ENCODE results near the gene DGKB.

- TF ChIP-seq CHD2 (IDR thresholded peaks at IDR 0.05; ENCODE audit: low read length) (no peak), KDM1A (IDR thresholded peaks at IDR 0.05; ENCODE audit: borderline replicate concordance, low read length) (no peak), POLR2AphosphoS5 (IDR thresholded peaks at IDR 0.05; ENCODE audit: low read depth, low read length) (no peak), CTCF (IDR thresholded peaks at IDR 0.05; ENCODE audit: control extremely low read depth in 1 of 3, insufficient read depth in 1 of 3, low read depth in 1 of 3, low read length in 3 of 3) (no peak), EZH2 (IDR thresholded peaks at IDR 0.05; ENCODE audit: low read depth, low read length, severe bottlenecking) (no peak), EP300 (IDR thresholded peaks at IDR 0.05; ENCODE audit: borderline replicate concordance in 1 of 2, low read depth in 2 of 2, low read length in 2 of 2) (no peak), SIN3A (conservative IDR thresholded peaks at IDR 0.05 in 1 of 2, IDR thresholded peaks at IDR 0.05 in 1 of 2; ENCODE audit: low read depth in 1 of 2, low read length in 2 of 2) (no peak), RAD21 (IDR thresholded peaks at IDR 0.05 in 1 of 2, conservative IDR thresholded peaks at IDR 0.05 in 1 of 2; ENCODE audit: low read depth in 2 of 2, low read length in 2 of 2) (no peak), ZNF274 (IDR thresholded peaks at IDR 0.05; ENCODE audit: borderline replicate concordance, extremely low read depth, low read length) (no peak), SP1 (IDR thresholded peaks at IDR 0.05; ENCODE audit: low read depth, low read length) (no peak), YY1 (IDR thresholded peaks at IDR 0.05; ENCODE audit: low read depth, low read length) (no peak), POLR2A (IDR thresholded peaks at IDR 0.05; ENCODE audit: control extremely low read depth in 1 of 2, low read depth in 2 of 2, low read length in 2 of 2) (no peak), SAP30 (IDR thresholded peaks at IDR 0.05; ENCODE audit: insufficient read depth, insufficient replicate concordance, low read length) (no peak), RFX5 (IDR thresholded peaks at IDR 0.05; ENCODE audit: borderline replicate concordance, low read depth, low read length) (no peak)
Observed at GRCh38 chr7:14309432-14309831, 593.1 kb downstream of the DGKB start.

Data from H1 (cell line).